Right lobe of liver (tissue), 4 donors: ENCODE data around the gene EEIG1.

Experiments
- POLR2A ChIP-seq: fragments of 450-650 bp; IDR thresholded peaks from one replicate; pipeline ENCODE4 v1.6.1; 2017; ENCODE audit warnings: antibody characterized with exemption, mild to moderate bottlenecking
- TF ChIP-seq, protein P1 (sequence below), 4 donors: fragments of 200-600 bp in 3 of 4; fragments of 450-650 bp in 1 of 4; IDR thresholded peaks; one replicate each; pipeline versions ENCODE4 v1.5.1 to v1.8.0; 2016 to 2022; ENCODE audit warnings: antibody characterized with exemption in 4 of 4, mild to moderate bottlenecking in 2 of 4
- donor health status: DM: no; HTN: no; CAD: no.
- donor health status: DM: no; HTN: no; CAD: no.
- donor health status: DM: no; HTN: yes; CAD: no.

DNA sequence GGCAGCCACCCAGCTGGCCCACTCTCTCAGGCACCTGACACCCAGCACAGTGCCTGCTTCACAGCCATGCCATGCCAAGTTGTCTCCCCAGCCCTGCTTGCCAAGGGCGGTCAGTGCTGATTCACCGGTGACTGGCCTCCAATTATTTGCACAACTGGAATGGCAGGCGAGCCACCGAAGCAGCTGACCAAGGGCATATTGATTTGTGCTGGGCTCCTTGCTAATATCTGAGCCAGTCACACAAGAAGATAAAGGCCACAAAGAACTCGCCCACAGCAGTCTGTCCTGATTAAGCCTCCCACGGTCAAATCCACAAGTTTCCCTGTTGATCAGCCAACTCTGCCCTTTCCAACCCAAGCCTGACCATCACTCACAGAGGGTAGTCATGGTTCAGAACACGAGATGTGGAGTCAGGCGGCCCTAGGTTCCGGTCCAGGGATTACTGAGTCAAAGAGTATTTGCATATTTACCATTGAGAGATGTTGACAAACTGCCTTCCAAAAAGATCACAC, 6.4 kb upstream of the EEIG1 start:
- TF ChIP-seq, protein P1, sequence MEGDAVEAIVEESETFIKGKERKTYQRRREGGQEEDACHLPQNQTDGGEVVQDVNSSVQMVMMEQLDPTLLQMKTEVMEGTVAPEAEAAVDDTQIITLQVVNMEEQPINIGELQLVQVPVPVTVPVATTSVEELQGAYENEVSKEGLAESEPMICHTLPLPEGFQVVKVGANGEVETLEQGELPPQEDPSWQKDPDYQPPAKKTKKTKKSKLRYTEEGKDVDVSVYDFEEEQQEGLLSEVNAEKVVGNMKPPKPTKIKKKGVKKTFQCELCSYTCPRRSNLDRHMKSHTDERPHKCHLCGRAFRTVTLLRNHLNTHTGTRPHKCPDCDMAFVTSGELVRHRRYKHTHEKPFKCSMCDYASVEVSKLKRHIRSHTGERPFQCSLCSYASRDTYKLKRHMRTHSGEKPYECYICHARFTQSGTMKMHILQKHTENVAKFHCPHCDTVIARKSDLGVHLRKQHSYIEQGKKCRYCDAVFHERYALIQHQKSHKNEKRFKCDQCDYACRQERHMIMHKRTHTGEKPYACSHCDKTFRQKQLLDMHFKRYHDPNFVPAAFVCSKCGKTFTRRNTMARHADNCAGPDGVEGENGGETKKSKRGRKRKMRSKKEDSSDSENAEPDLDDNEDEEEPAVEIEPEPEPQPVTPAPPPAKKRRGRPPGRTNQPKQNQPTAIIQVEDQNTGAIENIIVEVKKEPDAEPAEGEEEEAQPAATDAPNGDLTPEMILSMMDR (IDR thresholded peaks at IDR 0.05): no peak
- TF ChIP-seq POLR2A: peak; percentile 14
